HG03135 (cell line): ENCODE results near the gene ATAD3C.
"Not testable (repeated sequence)": the region's sequence is repeated elsewhere in the genome, so short reads cannot be mapped to it uniquely, and the experiment has no call there.

Experiments
- ATAC-seq: cut with Tn5 transposase; IDR thresholded peaks from one replicate; pipeline ENCODE4 v1.9.1; 2021; ENCODE audit warnings: mild to moderate bottlenecking, moderate library complexity; ENCODE audit not compliant: unreplicated experiment

ATAD3C gene

GRCh38 chr1:1418464-1419362 is 30.8 kb upstream of the ATAD3C start:
- ATAC-seq, result no peak

- no peak for ATAC-seq
Observed at GRCh38 chr1:1419363-1419812, 30.1 kb upstream of the ATAD3C start.

GRCh38 chr1:1419813-1420653 is 29.5 kb upstream of the ATAD3C start:
- ATAC-seq, result no peak

- no peak for ATAC-seq
Observed at GRCh38 chr1:1420654-1421141, 28.8 kb upstream of the ATAD3C start.

GRCh38 chr1:1421147-1421906 is 28.2 kb upstream of the ATAD3C start, which contains the start of gene ANKRD65:
TSS of gene ANKRD65 (minus strand) at chr1:1421276. CDS start at chr1:1421005, 271 bp downstream.
- no peak for ATAC-seq

GRCh38 chr1:1421907-1422464 is 27.5 kb upstream of the ATAD3C start:
- ATAC-seq, result no peak

GRCh38 chr1:1422465-1423244 is 26.8 kb upstream of the ATAD3C start:
- no peak for ATAC-seq

GRCh38 chr1:1423245-1423597 is 26.3 kb upstream of the ATAD3C start:
- ATAC-seq, result no peak

- no peak for ATAC-seq
Observed at GRCh38 chr1:1424707-1425106, 24.8 kb upstream of the ATAD3C start.

GRCh38 chr1:1425426-1425752 is 24.1 kb upstream of the ATAD3C start:
- no peak for ATAC-seq

- no peak for ATAC-seq
Observed at GRCh38 chr1:1425753-1426495, 23.6 kb upstream of the ATAD3C start.

- no peak for ATAC-seq
Observed at GRCh38 chr1:1426496-1427105, 22.9 kb upstream of the ATAD3C start.

- ATAC-seq, result no peak
Observed at GRCh38 chr1:1427106-1427819, 22.2 kb upstream of the ATAD3C start.

GRCh38 chr1:1427820-1428148 is 21.7 kb upstream of the ATAD3C start:
- ATAC-seq, result no peak

GRCh38 chr1:1428174-1428573 is 21.3 kb upstream of the ATAD3C start:
- ATAC-seq, result no peak

GRCh38 chr1:1428967-1429366 is 20.5 kb upstream of the ATAD3C start:
- ATAC-seq, result not testable (repeated sequence)

GRCh38 chr1:1429671-1430073 is 19.8 kb upstream of the ATAD3C start:
- ATAC-seq, result no peak
